AG09319 (cell line): Measurements from ENCODE around the gene EPS8L1.
"Not testable (repeated sequence)": the region's sequence is repeated elsewhere in the genome, so short reads cannot be mapped to it uniquely, and the experiment has no call there.

ENCODE experiments used
- DNase-seq: peaks from one replicate; pipeline ENCODE4 v3.0.0-alpha.2; 2010; ENCODE audit warnings: low read depth; ENCODE audit errors: extremely low read depth
- TF ChIP-seq, protein P1 (sequence below): IDR thresholded peaks from 2 replicates; pipeline ENCODE4 v1.5.1; 2011; ENCODE audit warnings: low read depth, mild to moderate bottlenecking, inconsistent platforms, low read length, moderate library complexity

EPS8L1 gene

DNA sequence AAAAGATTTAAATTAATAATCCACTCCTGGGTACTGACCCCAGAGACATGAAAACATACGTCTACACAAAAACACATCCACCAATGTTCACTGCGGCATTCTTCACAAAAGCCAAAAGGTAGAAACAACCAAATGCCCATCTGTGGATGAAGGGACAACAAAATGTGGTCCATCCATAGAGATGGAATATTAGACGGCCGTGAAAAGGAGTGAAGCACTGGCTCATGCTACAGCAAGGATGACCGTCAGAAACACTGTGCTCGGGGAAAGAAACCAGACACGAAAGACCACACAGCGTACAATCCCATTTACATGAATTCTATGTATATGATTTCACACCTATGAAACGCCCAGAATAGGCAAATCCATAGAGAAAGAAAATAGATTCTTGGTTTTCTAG, 18.8 kb upstream of the EPS8L1 start:
- TF ChIP-seq, protein P1, sequence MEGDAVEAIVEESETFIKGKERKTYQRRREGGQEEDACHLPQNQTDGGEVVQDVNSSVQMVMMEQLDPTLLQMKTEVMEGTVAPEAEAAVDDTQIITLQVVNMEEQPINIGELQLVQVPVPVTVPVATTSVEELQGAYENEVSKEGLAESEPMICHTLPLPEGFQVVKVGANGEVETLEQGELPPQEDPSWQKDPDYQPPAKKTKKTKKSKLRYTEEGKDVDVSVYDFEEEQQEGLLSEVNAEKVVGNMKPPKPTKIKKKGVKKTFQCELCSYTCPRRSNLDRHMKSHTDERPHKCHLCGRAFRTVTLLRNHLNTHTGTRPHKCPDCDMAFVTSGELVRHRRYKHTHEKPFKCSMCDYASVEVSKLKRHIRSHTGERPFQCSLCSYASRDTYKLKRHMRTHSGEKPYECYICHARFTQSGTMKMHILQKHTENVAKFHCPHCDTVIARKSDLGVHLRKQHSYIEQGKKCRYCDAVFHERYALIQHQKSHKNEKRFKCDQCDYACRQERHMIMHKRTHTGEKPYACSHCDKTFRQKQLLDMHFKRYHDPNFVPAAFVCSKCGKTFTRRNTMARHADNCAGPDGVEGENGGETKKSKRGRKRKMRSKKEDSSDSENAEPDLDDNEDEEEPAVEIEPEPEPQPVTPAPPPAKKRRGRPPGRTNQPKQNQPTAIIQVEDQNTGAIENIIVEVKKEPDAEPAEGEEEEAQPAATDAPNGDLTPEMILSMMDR = no peak
- no peak for DNase-seq

DNA sequence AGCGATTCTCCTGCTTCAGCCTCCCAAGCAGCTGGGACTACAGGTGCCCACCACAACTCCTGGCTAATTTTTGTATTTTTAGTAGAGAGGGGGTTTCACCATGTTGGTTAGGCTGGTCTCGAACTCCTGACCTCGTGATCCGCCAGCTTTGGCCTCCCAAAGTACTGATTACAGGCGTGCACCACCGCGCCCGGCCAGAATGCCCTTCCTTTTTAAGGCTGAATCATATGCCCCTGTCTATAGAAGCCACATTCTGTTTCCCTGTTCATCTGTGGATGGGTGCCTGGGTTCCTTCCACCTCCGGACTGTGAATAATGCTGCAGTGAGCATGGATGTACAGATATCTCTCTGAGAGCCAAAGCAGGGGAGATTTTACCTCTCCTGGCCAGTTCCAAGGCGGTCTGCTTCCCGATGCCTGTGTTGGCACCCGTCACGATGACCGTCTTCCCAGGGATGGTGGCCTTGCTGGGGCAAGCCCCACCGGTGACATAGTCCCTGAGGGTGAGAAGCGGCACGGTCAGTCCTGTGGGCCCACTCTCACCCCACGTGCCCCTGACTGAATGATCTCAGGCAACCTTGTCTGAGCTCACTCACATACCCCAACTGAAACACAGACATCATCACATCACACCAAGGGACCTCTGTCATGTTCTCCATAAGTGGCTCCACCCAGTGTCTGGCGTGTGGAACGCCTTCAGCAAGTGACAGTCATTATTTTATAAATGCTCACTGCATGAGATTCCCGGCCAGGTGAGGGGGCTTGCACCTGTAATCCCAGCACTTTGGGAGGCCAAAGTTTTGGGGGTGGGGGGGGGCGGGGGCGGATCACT, 16.7 kb upstream of the EPS8L1 start:
- TF ChIP-seq, protein P1 = no peak
- DNase-seq = no peak

DNA sequence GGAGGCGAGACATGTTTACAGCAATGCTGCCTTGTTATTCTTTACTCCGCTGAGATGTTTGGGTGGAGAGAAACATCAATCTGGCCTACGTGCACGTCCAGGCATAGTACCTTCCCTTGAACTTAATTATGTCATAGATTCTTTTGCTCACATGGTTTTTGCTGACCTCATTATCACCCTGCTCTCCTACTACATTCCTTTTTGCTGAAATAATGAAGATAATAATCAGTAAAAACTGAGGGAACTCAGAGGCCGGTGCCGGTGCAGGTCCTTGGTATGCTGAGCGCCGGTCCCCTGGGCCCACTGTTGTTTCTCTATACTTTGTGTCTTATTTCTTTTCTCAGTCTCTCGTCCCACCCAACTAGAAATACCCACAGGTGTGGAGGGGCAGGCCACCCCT, 15.4 kb upstream of the EPS8L1 start:
- not testable (repeated sequence) for DNase-seq

DNA sequence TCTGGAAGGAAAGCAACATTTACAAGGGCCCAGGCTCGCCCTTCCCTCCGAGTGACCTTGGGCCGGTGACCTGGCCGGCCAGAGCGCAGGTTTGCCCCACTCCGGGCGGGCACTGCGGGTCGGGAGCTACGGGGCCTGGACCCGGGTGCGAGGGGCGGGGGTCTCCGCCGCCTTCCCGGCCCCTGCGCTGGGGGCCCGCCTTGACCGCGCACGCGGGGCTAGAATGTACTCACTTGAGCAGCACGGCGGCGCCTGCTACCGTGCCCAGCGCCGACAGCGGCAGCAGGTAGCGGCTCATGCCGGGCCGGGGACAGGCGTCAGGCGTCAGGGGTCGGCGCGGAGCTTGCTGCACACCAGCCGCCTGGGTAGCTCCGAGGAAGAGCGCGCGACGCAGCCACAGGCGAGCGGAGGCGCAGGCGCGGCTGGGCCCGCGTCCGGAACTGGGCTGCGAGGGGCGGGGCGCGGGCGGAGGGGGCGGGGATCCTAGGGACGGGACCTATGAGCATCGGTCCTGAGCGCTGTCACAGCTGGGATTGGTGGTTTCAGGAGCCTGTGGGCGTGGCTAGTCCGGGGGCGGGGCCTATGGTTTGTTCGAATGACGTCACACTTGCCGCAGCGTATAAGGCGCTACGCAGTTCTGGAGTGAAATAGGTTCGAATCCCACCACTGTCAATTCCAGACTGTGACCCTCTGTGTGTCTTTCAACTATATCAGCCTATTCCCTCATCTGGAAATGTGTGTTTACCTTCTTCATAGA, 12.8 kb upstream of the EPS8L1 start, which contains the start of gene RDH13:
TSS of gene RDH13 (minus strand) at position 414 of the 757 bp plus-strand sequence. CDS start at position 298, 116 bp downstream.
- peak; percentile 83 for DNase-seq
- TF ChIP-seq, protein P1 = no peak

DNA sequence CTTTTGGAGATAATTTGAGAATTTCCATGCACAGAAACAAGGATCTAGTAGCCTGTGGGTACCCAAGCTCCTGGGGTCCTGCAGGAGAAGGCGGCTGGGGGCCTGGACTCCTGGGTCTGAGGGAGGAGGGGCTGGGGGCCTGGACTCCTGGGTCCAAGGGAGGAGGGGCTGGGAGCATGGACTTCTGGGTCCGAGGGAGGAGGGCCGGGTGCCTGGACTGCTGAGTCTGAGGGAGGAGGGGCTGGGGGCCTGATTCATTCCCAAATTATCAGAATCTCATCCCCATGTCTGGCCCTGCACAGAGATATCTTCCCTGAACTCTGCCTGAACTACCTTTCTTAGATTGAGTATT, 12.2 kb upstream of the EPS8L1 start:
- TF ChIP-seq, protein P1 = no peak
- no peak for DNase-seq

DNA sequence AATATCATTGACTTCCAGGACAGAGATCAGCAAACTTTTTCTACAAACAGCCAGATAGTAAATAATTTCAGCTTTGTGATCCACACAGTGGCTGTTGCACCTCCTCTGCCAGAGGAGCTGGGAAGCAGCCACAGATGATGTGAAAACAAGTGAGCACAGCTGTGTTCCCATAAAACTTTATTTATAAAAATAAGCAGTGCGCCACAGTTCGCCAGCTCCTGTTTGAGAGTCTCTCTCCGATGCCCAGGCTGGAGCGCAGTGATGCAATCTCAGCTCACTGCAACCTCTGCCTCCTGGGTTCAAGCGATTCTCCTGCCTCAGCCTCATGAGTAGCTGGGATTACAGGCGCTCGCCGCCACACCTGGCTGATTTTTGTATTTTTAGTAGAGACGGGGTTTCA, 10.2 kb upstream of the EPS8L1 start:
- DNase-seq = not testable (repeated sequence)

DNA sequence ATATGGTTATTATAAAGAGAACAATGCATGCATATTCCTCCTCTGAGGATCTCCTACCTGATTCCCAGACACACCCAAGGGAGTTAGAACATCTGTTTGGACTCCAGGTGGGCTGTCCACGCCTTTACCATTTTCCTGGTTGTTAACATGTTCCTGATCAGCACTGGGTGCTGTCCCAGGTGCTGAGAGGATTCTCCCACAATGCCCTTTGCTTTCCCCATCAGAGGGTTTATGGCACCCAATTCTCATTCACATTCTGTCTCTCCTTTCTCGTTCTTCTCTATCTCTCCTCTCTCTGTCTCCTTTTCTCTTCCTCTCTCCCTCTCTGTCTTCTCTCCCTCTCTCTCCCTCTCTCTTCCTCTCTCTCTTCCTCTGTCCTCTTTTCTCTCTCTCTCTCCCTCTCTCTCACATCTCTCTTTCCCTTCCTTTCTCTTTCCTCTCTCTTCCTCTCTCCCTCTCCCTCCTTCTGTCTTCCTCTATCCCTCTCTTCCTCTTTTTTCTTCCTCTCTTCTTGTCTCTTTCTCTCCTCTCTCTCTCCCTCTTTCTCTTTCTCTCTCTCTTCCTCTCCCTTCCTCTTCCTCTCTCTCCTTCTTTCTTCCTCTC, 9.5 kb upstream of the EPS8L1 start:
- TF ChIP-seq, protein P1 = no peak
- DNase-seq = no peak

DNA sequence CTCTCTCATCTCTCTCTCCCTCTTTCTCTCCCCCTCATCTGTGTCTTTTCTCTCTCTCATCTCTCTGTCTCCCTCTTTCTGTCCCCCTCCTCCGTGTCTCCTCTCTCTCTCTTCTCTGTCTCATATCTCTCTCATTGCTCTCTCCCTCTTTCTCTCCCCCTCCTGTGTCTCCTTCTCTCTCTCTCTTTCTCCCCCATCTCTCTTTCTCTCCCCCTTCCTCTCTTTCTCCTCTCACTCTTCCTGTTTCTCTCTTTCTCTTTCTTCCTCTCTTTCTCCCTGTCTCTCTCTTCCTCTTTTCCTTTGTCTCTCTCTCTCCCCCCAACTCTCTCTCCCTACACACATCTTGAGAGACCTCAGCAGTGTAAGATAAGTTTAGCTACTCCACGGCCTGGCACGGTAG, 7.8 kb upstream of the EPS8L1 start:
- TF ChIP-seq, protein P1 = no peak
- no peak for DNase-seq
